ENCODE data around the gene PARP8.
"Not testable (repeated sequence)": the region's sequence is repeated elsewhere in the genome, so short reads cannot be mapped to it uniquely, and the experiment has no call there.

Gene PARP8

DNA sequence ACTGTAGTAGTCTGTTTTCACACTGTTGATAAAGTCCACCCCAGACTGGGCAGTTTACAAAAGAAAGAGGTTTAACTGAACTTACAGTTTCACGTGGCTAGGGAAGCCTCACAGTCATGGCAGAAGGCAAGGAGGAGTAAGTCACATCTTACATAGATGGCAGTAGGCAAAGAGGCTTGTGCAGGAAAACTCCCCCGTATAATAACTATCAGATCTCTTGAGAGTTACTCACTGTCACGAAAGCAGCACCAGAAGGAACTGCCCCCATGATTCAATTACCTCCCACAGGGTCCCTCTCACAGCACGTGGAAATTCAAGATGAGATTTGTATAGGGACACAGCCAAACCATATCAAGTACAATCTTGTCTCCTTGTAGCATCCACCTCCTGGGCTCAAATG, 21.1 kb downstream of the PARP8 start:
- no peak for DNase-seq (ENCODE audit: low read depth)

DNA sequence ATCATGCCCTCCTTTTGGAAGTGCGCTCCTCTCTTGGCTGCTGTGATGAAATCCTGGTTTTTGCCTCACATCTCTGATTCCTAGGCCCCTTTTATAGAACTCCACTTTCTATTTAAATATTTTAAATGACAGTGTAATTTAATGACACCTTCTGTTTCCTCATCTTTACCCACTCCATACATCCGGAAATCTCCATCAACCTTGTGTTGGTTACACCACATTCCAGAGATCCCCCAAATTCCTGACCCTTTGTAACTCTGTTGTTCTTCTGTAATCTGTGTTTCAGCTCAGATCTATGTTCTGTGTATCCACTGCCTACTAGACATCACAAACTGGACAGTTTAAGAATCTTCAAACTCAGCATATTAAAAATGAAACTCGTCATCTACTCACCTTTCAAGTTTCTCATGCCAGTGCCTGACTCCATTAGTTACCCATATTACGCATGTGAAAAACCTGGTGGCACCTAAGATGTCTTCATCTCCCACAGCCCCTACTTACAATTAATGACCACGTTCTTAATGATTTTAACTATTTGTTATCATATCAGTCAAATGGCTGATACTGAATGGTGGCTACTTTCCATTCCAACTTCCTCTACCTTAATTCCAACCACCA, 25.1 kb downstream of the PARP8 start:
- no peak for DNase-seq (ENCODE audit: low read depth)

DNA sequence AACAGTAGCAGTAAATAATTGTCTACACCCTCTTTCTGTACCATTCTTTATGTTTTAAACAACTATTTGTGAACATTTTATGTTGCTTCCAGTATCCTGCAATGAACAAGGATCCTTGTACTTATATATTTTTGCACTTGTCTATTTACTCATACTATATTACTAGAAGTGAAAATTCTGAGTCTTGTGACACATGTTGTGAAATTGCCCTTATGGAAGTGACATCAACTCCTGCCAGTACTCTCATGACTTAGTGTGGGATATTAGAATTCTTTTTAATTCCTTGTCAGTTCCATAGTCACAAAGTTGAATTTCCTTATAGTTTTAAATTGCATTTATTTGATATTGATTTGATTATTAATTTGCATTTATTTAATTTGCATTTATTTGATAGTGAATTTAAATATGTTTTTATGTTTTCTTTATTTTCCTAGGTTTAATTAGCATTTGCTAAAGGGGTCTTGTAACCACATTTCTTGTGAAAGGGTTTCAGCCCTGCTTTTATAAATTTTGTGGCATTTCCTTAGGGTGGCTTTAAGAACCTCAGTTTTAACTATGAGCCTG, 27.7 kb downstream of the PARP8 start:
- no peak for DNase-seq (ENCODE audit: low read depth)

DNA sequence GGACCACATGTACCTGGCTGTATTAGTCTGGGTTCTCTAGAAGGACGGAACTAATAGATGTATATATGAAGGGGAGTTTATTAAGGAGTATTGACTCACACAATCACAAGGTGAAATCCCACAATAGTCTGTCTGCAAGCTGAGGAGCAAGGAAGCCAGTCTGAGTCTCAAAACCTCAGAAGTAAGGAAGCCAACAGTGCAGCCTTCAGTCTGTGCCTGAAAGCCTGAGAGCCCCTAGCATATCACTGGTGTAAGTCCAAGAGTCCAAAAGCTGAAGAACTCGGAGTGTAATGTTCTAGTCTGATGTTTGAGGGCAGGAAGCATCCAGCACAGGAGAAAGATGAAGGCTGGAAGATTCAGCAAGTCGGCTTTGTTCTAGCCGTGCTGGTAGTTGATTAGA, 28.2 kb downstream of the PARP8 start:
- DNase-seq (ENCODE audit: low read depth): not testable (repeated sequence)

DNA sequence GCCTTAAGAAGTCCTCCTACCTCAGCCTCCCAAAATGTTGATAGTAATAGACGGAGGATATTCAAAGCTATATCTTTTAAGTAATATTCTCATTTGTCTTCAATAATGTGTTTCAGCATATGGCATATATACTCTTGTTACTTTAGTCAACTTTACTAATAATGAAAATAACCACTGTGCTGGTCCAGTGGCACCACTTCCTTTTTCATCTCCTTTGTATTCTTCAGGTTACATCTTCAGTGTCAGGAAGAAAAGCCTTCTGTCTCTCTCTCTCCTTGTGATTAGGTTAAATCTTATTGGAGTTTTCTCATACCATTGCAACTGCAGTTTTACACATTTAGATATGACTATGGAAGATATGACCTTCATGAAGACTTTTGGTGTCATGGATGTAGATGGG, 31.3 kb downstream of the PARP8 start:
- no peak for DNase-seq (ENCODE audit: low read depth)

DNA sequence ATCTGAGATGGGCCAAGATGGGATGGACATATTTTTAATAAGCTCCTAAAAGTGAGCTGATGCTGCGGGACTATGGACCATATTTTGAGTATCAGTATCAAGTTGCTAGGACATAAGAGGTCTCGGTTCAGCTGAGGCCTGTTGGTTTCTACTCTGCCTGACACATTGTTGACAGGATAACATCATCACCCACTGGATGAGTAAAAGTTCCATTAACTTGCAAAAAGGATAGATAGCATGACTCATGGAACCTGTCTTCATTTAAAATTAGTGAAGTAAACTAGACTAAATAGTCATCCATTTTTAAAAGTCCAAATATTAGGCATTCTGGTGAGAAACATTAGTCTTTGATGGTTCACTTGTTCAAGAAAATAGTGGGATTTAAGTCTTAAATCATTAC, 33.3 kb downstream of the PARP8 start:
- DNase-seq (ENCODE audit: low read depth): no peak

DNA sequence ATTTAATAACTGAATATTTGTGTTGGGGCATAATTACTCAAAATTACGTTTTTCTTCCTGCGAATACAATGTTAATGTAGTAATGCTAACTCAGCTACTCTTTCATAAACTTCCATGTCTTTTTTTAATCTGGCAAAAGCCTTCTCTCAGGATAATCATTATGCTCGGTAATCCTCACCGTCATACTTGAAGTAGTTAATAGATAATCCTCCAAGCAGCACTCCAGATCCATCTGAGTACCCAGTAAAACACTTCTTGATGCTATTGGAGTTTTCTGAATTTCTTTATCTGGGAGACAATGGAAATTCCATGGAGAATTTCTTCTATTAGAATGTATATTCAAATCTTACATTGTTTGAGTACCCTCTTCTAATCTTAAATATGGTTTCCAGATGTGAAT, 34.3 kb downstream of the PARP8 start:
- DNase-seq (ENCODE audit: low read depth): no peak

DNA sequence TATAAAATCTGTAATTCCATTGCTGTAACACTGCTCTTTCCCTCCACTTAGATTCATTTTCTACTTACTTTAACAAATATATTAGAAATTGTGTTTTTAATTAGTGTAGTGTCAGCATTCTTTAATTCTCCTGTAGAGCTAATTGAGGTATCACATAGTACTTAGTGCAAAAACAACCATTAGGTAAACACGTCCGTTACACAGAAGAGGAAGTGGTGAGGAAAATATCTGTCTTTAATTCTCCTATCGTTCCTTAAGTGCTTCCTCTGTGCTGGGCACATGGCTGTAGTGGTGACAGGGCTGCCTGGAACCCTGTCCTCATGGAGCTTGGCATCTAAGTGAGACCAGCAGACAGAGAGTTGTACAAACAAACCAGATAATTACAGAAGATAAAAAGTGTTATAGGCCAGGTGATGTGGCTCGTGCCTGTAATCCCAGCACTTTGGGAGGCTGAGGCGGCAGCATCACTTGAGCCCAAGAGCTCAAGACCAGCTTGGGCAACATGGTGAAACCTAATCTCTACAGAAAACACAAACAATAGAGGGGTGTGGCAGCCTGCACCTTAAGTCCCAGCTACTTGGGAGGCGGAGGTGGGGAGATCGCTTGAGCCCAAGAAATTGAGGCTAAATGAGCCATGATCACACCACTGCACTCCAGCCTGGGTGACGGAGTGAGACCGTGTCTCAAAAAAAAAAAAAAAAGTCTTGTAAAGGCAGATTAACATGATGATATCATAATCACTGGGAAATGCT, 36.4 kb downstream of the PARP8 start:
- no peak for DNase-seq (ENCODE audit: low read depth)

DNA sequence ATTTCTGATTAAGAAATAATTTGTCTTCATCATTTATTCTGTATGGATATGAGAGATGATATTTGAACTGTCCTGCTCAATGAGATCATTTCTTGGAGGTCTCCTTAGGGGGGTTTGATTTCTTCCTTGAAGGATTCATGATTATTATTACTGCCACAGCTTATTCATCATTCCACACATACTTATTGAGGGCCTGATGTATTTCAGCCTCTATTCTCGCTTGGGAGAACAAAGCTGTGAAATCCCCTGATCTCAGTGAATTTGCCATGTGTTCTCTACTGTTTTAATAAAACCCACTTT, 36.9 kb downstream of the PARP8 start:
- no peak for DNase-seq (ENCODE audit: low read depth)

DNA sequence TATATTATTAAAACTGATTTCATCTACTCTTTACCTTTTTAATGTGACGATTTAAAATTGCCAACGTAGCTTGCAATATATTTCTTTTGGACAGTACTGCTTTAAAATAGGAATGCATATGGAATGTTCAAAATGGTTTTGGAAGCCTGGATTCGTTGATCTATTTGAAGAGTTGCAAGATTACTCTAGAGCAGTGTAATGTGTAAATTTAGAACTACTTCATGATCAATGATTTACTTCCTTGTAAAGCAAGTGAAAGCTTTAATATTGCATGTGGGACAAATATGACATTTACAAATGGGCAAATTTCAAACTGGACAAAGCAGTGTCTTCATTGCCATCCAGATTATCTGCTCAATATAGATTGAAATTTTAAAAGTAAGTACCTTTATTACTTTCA, 38.3 kb downstream of the PARP8 start:
- DNase-seq (ENCODE audit: low read depth): no peak

DNA sequence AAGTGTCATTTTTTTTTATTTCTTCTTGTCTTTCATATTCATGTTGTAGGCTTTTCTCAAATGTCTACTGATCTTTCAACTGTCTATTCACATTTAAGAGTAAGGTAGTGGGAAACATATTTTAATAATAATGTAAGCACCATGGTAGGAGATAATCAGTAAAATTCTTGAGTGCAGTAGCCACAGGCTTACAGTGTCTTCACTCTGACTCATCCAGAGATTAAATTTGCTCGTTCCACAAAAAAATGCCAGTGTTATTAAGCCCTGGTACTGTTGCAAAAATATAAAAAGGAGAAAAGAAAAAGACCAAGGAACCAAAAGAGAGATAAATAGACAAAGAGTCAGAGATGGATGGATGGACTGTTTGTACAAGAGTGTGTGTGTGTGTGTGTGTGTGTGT, 43.0 kb downstream of the PARP8 start:
- DNase-seq (ENCODE audit: low read depth): peak; percentile 46

DNA sequence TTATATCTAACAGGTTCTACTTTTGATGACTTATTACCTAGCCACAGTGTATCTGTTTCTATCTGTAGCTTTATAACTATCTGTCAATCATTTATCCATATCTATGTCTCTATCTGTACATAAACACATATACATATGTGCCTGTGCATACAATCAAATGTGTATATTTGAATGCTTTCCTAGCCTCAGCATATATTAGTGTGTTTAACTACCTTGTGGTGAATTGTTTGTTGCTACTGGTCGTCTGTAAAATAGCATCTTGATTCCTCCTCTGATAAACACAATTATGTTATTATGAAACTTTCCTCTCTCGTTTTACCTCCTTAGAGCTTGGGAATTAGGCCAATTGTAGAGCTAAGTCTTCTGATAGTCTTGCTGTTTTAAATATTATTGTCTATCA, 44.4 kb downstream of the PARP8 start:
- DNase-seq (ENCODE audit: low read depth): no peak

DNA sequence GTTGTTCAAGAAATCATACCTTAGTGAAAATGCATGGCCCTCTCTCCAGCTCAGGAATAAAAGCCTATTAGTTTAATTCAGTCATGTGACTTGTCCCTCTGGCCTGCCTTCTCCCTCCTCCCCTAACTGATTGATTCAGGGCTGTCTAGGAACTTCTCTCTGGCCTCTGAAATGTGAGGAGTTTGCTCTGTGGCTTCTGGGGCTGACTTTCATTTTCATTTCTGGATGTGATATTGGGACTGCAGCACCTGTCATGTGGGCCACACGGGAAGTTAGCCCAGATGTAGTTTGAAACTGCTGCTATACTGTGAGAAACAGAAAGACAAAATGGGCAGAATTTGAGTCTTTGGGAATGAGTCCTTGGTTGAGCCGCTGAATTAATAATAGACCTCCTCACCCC, 44.8 kb downstream of the PARP8 start:
- DNase-seq (ENCODE audit: low read depth): no peak

DNA sequence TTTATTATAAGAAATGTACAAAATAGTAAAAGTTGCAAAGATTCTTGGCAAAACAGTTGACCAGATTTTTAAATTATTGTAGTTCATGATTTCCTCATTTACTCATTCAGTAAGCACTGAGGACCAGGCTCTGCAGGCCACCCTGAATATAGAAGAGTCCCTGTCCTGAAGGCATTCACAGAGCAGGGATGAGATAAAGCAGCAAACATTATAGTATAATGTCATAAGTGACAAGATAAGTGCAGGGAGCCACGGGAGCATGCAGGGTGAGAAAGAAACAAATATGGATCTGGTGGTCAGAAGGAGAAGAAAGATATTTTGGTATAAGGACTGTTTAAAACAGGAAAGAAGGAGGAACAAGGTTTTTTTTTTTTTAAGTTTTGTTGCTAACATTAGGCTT, 46.0 kb downstream of the PARP8 start:
- DNase-seq (ENCODE audit: low read depth): no peak

DNA sequence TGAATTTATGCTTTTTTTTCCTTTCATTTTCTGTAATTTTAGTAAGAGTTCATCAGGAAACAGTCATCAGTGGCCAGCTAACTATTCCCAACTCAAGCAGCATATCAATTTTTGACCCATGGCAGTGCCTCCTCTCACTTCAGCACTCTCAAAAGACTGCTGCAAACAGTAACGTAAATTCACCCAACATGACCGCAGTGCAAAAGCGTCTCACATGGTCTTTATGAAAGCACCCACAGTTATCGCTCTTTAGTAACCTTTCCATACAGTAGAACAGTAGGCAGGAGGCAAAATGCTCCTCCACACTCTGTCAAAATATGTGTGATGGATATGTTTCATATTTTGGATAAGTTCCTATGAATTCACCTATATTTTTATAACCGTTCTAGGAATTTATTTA, 48.6 kb downstream of the PARP8 start:
- no peak for DNase-seq (ENCODE audit: low read depth)

DNA sequence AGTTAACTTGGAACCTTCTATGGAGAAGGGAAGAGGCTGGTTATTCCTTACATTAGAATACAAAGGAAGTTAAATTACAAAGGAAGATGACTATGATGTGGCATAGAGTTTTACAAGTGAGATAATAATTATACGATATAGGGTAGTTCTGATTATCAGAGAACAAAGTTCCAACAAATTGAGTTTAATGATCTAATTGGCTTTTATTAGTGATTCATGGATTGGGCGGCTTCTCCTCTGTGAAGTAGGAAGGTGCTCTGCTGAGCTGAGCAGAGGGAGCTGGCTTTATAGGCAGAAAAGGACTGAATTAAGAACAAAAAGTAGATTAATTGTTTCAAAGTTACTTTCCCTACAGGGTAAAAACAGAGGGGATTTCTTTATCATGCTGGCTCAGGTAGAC, 49.7 kb downstream of the PARP8 start:
- no peak for DNase-seq (ENCODE audit: low read depth)

DNA sequence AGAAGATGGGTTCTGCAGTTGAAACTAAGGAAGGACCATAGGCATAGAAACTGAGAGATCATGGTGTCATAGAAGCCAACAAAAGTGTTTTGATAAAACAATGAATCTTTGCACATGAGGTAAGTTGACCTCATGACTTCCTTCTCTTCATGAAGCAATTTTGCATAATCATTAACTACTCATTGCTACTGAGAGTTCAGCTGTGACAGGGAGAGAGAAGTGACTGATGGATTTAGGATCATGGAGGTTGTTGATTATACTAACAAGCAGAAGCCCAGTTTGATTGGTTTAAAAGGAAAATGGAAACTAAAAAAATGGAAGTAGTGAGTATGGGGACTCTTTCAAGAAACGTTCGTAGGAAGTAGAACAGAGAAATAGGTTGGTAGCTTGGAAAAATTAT, 51.2 kb downstream of the PARP8 start:
- no peak for DNase-seq (ENCODE audit: low read depth)

DNA sequence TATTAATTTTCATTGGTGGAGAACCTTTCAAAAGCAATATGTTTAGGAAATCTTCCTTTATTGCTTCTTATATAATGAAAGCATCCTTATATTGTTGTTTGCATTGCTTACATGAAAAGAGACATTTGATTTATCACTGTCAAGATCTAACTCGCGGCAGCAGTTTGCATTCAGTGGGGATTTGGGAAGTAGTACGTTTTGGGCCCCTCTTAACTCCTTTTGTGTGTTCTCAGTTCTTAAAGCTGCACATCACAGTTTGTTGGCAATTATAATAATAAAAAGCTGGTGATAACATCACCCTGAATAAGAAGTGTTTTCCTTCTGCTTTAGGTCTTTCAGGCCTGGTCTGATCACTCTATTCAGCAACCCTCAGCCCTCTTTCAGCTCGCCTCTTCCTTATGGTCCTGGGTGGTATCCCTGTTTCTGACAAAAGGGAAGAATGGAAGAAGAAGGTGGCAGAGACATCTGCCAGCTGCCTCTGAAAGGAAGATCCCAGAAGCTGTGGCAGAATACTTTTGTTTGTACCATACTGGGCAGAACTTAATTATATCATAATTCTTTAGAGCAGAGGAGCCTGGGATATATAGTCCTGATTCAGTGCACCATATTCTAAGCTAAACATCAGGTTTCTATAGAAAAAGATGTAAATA, 53.7 kb downstream of the PARP8 start:
- DNase-seq (ENCODE audit: low read depth): no peak

DNA sequence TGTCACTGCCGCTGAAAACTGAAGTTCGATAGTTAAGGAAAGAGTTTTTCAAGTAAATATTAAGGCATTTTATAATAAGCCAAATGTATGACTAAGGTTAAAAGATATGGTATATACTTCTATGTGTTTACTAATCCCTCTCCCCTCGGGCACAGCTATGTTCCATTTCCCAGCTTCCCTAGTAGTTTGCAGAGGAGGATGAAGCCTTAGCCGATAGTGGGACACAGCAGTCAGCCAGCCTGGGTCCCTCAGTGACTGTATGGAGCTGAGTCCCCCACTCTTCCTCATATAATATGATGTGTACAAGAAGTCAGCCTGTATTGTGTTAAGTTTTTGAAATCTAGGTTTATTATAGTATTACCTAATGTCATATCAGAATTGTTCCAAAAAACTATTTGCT, 55.8 kb downstream of the PARP8 start:
- DNase-seq (ENCODE audit: low read depth): no peak

DNA sequence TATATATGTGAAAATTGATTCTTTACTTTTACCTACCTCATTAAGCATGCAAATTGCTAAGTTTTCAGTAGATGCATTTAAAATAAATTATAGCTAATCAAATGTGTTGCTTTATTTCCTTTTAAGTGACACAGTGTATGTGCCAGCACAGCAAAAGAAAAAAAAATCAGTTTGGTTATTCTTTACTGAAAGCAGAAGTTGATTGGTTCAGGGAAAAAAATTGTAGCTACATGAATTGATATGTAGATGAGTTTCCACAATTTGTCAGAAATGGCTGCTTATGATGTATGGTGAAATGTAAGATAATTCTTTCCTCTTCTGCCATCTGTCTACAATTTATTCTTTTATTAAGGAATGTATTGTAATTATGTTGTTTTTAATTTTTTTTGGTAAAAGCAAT, 57.8 kb downstream of the PARP8 start:
- no peak for DNase-seq (ENCODE audit: low read depth)

DNA sequence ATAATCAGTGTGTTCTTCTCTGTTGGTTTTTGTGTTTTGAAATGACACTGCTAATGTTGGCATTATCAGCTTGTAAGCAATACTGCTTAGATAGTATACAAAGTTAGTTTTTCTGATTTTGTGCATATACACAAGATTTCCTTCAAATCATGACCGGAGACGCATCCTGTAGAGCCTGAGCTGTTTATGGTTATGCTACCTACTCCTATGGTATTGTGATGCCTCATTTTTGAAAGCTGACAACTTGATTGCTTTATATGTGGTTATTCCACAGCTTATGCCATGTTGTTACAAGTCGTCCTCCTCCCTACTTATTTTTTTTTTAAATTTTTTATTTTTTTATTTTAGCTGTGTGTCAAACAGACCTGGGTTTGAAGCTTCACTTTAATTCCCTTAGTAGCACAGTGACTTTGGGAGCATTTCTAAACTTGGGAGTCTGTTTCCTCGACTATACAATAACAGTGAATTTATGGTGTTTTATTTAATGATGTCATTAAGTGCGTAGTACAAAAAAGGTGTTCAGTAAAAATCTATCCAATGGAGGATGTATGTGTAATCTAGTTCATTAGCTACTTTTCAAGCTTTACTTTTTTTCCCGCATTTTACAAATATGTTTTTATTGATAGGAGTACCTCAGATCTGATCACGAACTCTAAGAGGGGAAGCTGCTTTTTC, 59.5 kb downstream of the PARP8 start:
- no peak for DNase-seq (ENCODE audit: low read depth)

DNA sequence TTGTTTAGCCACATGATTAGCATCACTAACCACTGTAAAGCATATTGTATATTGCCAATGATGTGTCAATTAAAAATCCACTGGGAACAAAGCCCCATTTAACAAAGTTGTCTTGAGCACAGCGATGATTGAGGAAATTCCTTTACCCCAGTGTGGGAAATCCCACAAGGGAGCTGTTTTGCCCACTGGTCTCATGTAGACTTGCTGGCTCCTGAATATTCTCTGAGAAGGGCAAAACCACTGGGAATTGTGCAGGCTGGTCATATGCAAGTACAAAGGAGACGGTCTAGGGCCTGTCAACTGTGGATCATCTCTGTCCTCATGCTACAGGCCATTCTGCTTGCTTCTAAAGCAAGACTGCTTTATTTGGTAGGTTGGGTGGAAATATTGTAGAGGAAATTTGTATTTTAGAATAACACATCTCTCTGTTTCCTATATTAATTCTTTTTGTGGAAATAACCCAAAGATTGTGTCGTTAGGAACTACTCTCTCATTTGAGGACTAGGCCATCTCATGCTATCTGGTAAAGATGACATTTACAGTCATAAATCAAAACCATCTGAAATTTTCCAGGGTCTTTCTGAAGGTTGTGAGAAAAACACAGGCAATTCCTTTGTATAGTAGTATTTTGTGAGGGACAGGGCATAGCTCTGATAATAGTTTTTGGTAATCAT, 60.2 kb downstream of the PARP8 start:
- DNase-seq (ENCODE audit: low read depth): no peak

DNA sequence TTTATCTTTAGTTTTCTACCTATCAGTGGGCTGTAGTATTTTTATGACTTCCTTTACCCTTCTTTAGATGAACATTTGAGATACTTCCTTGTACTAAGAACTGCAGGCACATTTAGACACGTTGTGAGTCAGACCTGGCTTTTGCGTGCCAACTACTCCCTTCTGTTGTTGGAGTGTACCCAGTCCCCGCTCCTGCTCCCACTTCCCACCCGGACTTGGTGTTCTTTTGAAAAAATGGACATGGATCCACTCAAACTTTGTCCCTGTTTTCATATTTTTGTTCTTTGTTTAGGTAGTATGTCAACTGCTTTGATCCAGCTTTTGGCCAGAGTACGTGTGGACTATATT, 60.7 kb downstream of the PARP8 start:
- DNase-seq (ENCODE audit: low read depth): no peak
